Testis (tissue), 3 donors: ENCODE results near the gene ZFP36L1. TPM values are rescaled to one million over a fixed set of nuclear protein-coding genes. Genes with fewer than 3 reads are reported as not detected.

ENCODE experiments used
- DNase-seq: peaks from one replicate; pipeline ENCODE4 v3.0.0-alpha.2; 2019
- H3K27ac ChIP-seq, 2 donors: fragments of 200-600 bp; sonication (generic); one replicate each; pipeline ENCODE4 v1.5.1; 2019
- H3K27me3 ChIP-seq: fragments of 200-600 bp; sonication (generic); one replicate; pipeline ENCODE4 v1.5.1; 2019
- H3K36me3 ChIP-seq: fragments of 200-600 bp; sonication (generic); one replicate; pipeline ENCODE4 v1.5.1; 2017; ENCODE audit warnings: low read depth; ENCODE audit errors: missing control alignments
- H3K4me1 ChIP-seq: fragments of 200-600 bp; sonication (generic); one replicate; pipeline ENCODE4 v1.5.1; 2019
- H3K4me3 ChIP-seq, 2 donors: fragments of 200-600 bp; sonication (generic); one replicate each; pipeline ENCODE4 v1.5.1; 2017 to 2019
- H3K9me3 ChIP-seq: fragments of 200-600 bp; sonication (generic); one replicate; pipeline ENCODE4 v1.5.1; 2017
- POLR2A ChIP-seq: fragments of 450-650 bp; IDR thresholded peaks from one replicate; pipeline ENCODE4 v1.6.1; 2017; ENCODE audit warnings: antibody characterized with exemption, mild to moderate bottlenecking, moderate library complexity
- WGBS, 2 donors: methylation state at CpG; one replicate each; pipeline ENCODE4 v1.1.5; 2018; 5-methylcytosine and 5-hydroxymethylcytosine counted together
- intact Hi-C: fragments of 100-400 bp; cut with DNase I; formaldehyde crosslinking; loops from one replicate; pipeline ENCODE4 v1.15.1; 2023; ENCODE audit warnings: low total_unique reads
- polyA plus RNA-seq: library from polyadenylated mRNA; stranded (reverse); fragments of 350-450 nt; fragmentation: Illumina TruSeq; extraction: RNeasy Lipid Tissue Mini Kit (QIAGEN cat#74804); gene quantifications from one replicate; pipeline ENCODE4 v1.2.3, GENCODE V29; 2014; ENCODE audit warnings: low read depth, low replicate concordance; ENCODE audit not compliant: insufficient read depth
- total RNA-seq, 2 donors: library from RNA; depleted of rRNA; stranded (reverse); fragments of >200 nt; gene quantifications; one replicate each; pipeline ENCODE4 v1.2.3, GENCODE V29; 2016
- TF ChIP-seq, protein P1 (sequence below), 3 experiments: fragments of 450-650 bp in 2 of 3; fragments of 200-600 bp in 1 of 3; sonication (generic) in 1 of 3; IDR thresholded peaks; one replicate each; pipeline ENCODE4 v1.5.1; 2016 to 2019; ENCODE audit warnings: antibody characterized with exemption in 3 of 3, mild to moderate bottlenecking in 2 of 3, moderate library complexity in 1 of 3

Gene ZFP36L1
- total and polyA plus RNA-seq, 3 donors from 2014 or later: 120 to 301 (median 176) TPM

DNA sequence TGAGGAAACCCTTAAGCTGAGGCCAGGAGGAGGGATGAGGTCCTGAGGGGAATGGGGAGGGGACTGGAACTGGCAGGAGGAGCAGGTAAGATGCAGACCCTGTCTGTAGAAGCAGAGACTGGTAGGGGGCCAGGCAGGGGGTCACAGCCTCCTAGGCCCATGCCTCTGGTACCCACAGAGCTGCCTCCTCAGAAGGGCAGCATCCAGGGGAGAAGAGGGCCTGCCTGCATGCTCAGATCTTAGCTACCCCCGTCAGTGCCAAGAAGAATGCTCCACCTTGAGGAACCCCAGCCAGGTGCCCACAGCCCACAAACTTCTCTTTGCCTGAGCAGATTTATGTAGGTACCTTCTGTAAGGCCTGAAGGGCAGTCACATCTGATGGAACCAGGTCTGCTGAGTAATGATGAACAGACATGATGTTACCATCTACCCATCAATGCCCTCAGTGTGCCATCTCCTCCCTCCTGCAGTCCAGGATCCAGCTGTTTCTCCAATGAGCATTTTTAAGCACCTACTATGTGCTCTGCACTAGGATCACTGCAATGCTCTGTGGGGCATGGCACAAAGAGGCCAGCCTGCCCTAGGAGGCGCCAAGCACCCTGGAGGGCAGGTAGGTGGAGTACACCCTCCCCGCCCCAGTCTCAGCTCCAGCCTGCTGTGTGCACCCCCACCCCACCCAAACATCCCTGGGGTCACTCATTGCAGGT is 24.8 kb upstream of the ZFP36L1 start:
- Histone ChIP-seq H3K4me3 (no peak overlapping the region), H3K9me3 (no peaks in the 10 kb centered on the region), H3K27ac (peak overlapping the region; percentile 95), H3K4me1 (peaks cover 36% of the 10 kb centered on the region), H3K36me3 (no peaks in the 10 kb centered on the region), H3K27me3 (no peaks in the 10 kb centered on the region)
- intact Hi-C loops: loop anchor here (10.0 kb wide), 1 partner anchor 573 kb away; no protein-coding TSS in a partner anchor
- no peak for TF ChIP-seq POLR2A
- TF ChIP-seq, protein P1, sequence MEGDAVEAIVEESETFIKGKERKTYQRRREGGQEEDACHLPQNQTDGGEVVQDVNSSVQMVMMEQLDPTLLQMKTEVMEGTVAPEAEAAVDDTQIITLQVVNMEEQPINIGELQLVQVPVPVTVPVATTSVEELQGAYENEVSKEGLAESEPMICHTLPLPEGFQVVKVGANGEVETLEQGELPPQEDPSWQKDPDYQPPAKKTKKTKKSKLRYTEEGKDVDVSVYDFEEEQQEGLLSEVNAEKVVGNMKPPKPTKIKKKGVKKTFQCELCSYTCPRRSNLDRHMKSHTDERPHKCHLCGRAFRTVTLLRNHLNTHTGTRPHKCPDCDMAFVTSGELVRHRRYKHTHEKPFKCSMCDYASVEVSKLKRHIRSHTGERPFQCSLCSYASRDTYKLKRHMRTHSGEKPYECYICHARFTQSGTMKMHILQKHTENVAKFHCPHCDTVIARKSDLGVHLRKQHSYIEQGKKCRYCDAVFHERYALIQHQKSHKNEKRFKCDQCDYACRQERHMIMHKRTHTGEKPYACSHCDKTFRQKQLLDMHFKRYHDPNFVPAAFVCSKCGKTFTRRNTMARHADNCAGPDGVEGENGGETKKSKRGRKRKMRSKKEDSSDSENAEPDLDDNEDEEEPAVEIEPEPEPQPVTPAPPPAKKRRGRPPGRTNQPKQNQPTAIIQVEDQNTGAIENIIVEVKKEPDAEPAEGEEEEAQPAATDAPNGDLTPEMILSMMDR (IDR thresholded peaks at IDR 0.05): no peak
- WGBS, 2 donors: 57 to 92% methylated on average over 1 to 3 of the region's 3 CpGs
- no peak for DNase-seq

DNA sequence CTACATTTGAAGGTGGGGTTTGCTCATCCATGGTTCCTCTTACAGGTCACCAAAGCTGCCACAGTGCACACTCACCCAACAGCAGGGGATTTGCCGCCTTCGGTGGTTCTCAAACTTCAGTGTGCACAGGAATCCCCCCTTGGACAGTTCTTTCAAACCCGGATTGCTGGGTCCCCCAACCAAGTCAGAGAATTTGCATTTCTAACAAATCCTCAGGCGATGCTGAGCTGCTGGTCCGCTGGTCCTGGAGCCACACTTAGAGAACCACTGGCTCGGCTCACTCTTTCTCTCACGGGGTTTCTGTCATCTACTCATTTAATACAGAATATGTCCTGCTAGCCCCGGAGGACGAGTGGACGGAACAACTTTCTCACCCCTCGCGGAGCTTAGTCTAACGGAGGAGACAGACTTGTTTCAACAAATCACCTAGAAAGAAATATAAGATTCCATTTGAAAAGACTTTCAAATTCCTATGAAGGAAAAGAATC is 24.1 kb upstream of the ZFP36L1 start:
- intact Hi-C loops: loop anchor here (10.0 kb wide), 1 partner anchor 572 kb away; no protein-coding TSS in a partner anchor
- H3K9me3 ChIP-seq: no peaks in the 10 kb centered on the region
- H3K27me3 ChIP-seq: no peaks in the 10 kb centered on the region
- H3K27ac ChIP-seq: peak overlapping the region; percentile 95
- H3K4me1 ChIP-seq: peaks cover 36% of the 10 kb centered on the region
- DNase-seq: no peak
- WGBS, 2 donors: 26 to 38% methylated on average over 13 of the region's 13 CpGs
- TF ChIP-seq, protein P1 (IDR thresholded peaks at IDR 0.05): no peak
- TF ChIP-seq POLR2A: no peak
- no peaks in the 10 kb centered on the region for H3K36me3 ChIP-seq
- peak overlapping the region; percentile 65 for H3K4me3 ChIP-seq

DNA sequence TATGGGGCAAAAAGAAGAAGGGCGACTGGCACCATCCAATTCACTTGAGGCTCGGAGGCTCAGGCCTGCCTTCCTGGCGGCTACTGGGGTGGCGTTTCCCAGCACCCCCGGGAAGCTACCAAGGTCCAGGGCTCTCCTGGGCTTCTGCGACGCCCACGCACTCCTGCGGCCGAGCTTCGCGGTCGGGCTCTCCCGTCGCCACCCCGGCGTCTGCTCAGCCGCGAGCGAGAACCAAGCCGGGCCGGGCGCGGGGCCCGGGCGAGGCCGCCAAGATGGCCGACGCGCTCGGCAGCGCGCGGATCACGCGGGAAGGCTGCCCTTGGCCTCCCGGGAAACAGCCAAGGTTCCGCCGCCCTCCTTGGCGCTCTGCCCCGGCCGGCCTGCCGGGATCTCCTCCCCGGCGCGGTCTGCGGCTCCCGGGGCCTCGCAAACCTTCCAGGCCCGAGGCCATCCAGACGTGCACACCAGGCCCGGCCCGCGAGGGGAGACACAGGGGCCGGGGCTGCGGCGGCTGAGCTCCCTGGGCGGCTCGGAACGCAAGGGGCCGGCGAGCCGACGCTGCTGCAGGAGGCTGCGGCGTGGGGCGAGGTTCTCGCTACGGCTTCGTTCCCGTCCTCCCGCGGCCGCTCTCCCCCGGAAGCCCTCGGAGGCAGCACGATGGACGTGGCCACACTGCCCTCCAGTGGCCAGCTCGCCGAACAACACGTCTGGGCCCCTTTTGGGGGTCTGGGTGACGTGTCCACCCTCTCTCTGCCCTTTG is 23.5 kb upstream of the ZFP36L1 start:
- TF ChIP-seq POLR2A: no peak
- TF ChIP-seq, protein P1 (IDR thresholded peaks at IDR 0.05): peak; percentile 96 to 98 (median 98)
- Histone ChIP-seq H3K4me1 (peaks cover 36% of the 10 kb centered on the region), H3K9me3 (no peaks in the 10 kb centered on the region), H3K27me3 (no peaks in the 10 kb centered on the region), H3K36me3 (no peaks in the 10 kb centered on the region), H3K4me3 (peak overlapping the region; percentile 65), H3K27ac (peak overlapping the region; percentile 95)
- intact Hi-C loops: loop anchor here (10.0 kb wide), 1 partner anchor 572 kb away; no protein-coding TSS in a partner anchor
- WGBS, 2 donors: 1% methylated on average over 43 of the region's 82 CpGs; no CpG with 5 or more reads in 1 of the 2 donors
- DNase-seq: peak; percentile 91

DNA sequence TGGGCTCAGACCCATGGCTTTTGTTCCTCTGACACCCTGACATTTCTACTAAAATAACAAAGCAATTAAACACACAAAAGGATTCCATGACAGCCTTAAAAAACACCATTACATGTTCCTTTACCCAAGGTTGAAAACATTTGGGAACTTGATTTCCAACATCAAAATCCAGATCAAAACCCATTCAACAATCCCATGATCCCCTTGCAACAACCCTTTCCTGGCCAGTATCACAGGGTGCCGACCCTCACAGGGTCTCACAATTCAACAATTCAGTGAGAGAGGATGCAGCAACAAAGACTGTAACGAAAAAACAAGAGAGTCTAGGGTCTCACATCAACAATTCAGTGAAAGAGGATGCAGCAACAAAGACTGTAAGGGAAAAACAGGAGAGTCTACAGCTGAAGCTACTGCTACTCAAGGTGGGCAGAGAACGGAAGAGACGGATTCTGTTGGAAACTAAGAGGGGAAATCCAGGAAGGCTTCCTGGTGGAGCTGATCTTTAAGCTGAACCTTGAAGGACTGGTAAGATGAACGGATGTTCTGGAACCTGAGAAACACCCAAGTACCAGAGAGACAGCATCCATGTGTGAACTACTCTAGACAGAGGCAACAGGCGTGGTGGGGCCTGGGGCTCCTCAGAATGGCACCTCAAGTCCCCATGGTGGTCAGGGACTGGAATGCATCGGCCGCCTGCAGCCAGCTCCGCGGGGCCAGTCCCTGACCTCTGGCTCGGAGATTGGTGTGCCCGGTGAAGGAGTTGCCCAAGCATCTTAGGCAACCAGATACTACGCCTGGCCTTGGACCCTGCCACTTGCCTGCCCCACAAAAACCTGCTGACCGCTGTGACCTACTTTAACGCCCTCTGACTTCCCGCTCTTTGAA is 22.7 kb upstream of the ZFP36L1 start:
- 47% methylated on average over 16 of the region's 16 CpGs for WGBS, 2 donors
- H3K27ac ChIP-seq: peak overlapping the region; percentile 95
- H3K4me1 ChIP-seq: peaks cover 36% of the 10 kb centered on the region
- no peaks in the 10 kb centered on the region for H3K27me3 ChIP-seq
- H3K36me3 ChIP-seq: no peaks in the 10 kb centered on the region
- no peak for DNase-seq
- no peak for TF ChIP-seq POLR2A
- TF ChIP-seq, protein P1 (IDR thresholded peaks at IDR 0.05): no peak
- H3K9me3 ChIP-seq: no peaks in the 10 kb centered on the region
- intact Hi-C loops: loop anchor here (10.0 kb wide), 1 partner anchor 571 kb away; no protein-coding TSS in a partner anchor
- peak overlapping the region; percentile 65 for H3K4me3 ChIP-seq
